K562 (cell line): ENCODE data around the gene ACBD3. TPM values are rescaled to one million over a fixed set of nuclear protein-coding genes. Genes with fewer than 3 reads are reported as not detected.
A peak's percentile ranks its signal among the peaks of the same experiment; 100 is the strongest.

Source experiments
- ARID1B ChIP-seq: fragments of 450-650 bp; IDR thresholded peaks from 2 replicates; pipeline ENCODE4 v1.6.1; 2016; ENCODE audit warnings: antibody characterized with exemption, mild to moderate bottlenecking, inconsistent platforms
- BRD4 ChIP-seq: fragments of 200-600 bp; sonication (generic); IDR thresholded peaks from 2 replicates; pipeline ENCODE4 v1.6.1; 2017; ENCODE audit warnings: inconsistent platforms
- COPS2 ChIP-seq: fragments of 450-650 bp; conservative IDR thresholded peaks from 2 replicates; pipeline ENCODE4 v1.6.1; 2016; ENCODE audit warnings: mild to moderate bottlenecking, moderate library complexity
- CREB1 ChIP-seq, 2 experiments: sonication (generic) in 1 of 2; formaldehyde crosslinking in 1 of 2; IDR thresholded peaks; 2 replicates each; pipeline versions ENCODE4 v1.6.1 to v1.8.0; 2012 to 2022; ENCODE audit warnings: inconsistent platforms in 1 of 2, mild to moderate bottlenecking in 1 of 2, missing genetic modification reagents in 1 of 2, moderate library complexity in 1 of 2
- EP300 ChIP-seq: IDR thresholded peaks from 2 replicates; pipeline ENCODE4 v1.6.1; 2012; ENCODE audit warnings: low read length, improper control_type of control experiment
- ETS2 ChIP-seq: IDR thresholded peaks from 2 replicates; pipeline ENCODE4 v1.6.1; 2016; ENCODE audit warnings: borderline replicate concordance, missing genetic modification characterization, mild to moderate bottlenecking, moderate library complexity, missing compliant biosample characterization; ENCODE audit not compliant: poor library complexity, severe bottlenecking
- ETV6 ChIP-seq, 3 experiments: fragments of 150-350 bp in 1 of 3; sonication (generic) in 1 of 3; formaldehyde crosslinking in 1 of 3; IDR thresholded peaks; 2 replicates each; pipeline versions ENCODE4 v1.6.1 to v1.8.0; 2014 to 2022; ENCODE audit warnings: borderline replicate concordance in 2 of 3, low read depth in 2 of 3, antibody characterized with exemption in 1 of 3, low read length in 1 of 3, mild to moderate bottlenecking in 1 of 3, missing genetic modification reagents in 1 of 3
- GABPB2 ChIP-seq: fragments of 250-450 bp; sonication (Bioruptor Pico); conservative IDR thresholded peaks from 2 replicates; pipeline ENCODE4 v1.5.1; 2021; ENCODE audit warnings: mild to moderate bottlenecking
- GATAD2B ChIP-seq: fragments of 450-650 bp; IDR thresholded peaks from 2 replicates; pipeline ENCODE4 v1.6.1; 2017; ENCODE audit warnings: mild to moderate bottlenecking, borderline replicate concordance
- KDM1A ChIP-seq, 2 experiments: fragments of 450-650 bp; IDR thresholded peaks; 2 replicates each; pipeline ENCODE4 v1.6.1; 2016; ENCODE audit warnings: mild to moderate bottlenecking in 2 of 2
- MAFK ChIP-seq: IDR thresholded peaks from 2 replicates; pipeline ENCODE4 v1.6.1; 2011; ENCODE audit warnings: low read length, improper control_type of control experiment
- NFIC ChIP-seq: fragments of 450-650 bp; IDR thresholded peaks from 2 replicates; pipeline ENCODE4 v1.6.1; 2017; ENCODE audit warnings: mild to moderate bottlenecking, inconsistent platforms
- NFXL1 ChIP-seq: fragments of 450-650 bp; formaldehyde crosslinking; IDR thresholded peaks from 2 replicates; pipeline ENCODE4 v1.4.0; 2021; ENCODE audit warnings: mild to moderate bottlenecking
- RBFOX2 ChIP-seq: fragments of 200-400 bp; formaldehyde crosslinking; IDR thresholded peaks from 2 replicates; pipeline ENCODE4 v1.6.1; 2017; ENCODE audit warnings: low read depth, mild to moderate bottlenecking, low read length, moderate library complexity
- SIN3B ChIP-seq: fragments of 450-650 bp; IDR thresholded peaks from 2 replicates; pipeline ENCODE4 v1.6.1; 2017; ENCODE audit warnings: low read depth, mild to moderate bottlenecking, moderate library complexity
- SMARCA4 ChIP-seq: fragments of 450-650 bp; IDR thresholded peaks from 2 replicates; pipeline ENCODE4 v1.6.1; 2016
- SNAPC5 ChIP-seq: fragments of 250-450 bp; sonication (Bioruptor Pico); IDR thresholded peaks from 2 replicates; pipeline ENCODE4 v1.8.0; 2021; ENCODE audit warnings: moderate library complexity, mild to moderate bottlenecking, inconsistent platforms
- TGIF2 ChIP-seq: sonication (generic); formaldehyde crosslinking; IDR thresholded peaks from 2 replicates; pipeline ENCODE4 v1.8.1; 2022; ENCODE audit warnings: mild to moderate bottlenecking, missing genetic modification reagents, moderate library complexity
- THRB ChIP-seq: fragments of 450-650 bp; formaldehyde crosslinking; conservative IDR thresholded peaks from 2 replicates; pipeline ENCODE4 v1.4.0; 2022; ENCODE audit warnings: mild to moderate bottlenecking, missing genetic modification characterization
- ZBTB2 ChIP-seq: fragments of 450-650 bp; IDR thresholded peaks from 2 replicates; pipeline ENCODE4 v1.6.1; 2016; ENCODE audit warnings: antibody characterized with exemption
- ZFP30 ChIP-seq: fragments of 250-450 bp; sonication (Bioruptor Pico); IDR thresholded peaks from 2 replicates; pipeline ENCODE4 v1.8.0; 2022; ENCODE audit warnings: moderate library complexity, mild to moderate bottlenecking, inconsistent platforms, borderline replicate concordance
- ZKSCAN8 ChIP-seq: fragments of 200-800 bp; sonication (Bioruptor generic); IDR thresholded peaks from 2 replicates; pipeline ENCODE4 v1.6.1; 2016; ENCODE audit warnings: missing genetic modification characterization, missing compliant biosample characterization
- ZNF239 ChIP-seq: fragments of 250-450 bp; sonication (Bioruptor Pico); IDR thresholded peaks from 2 replicates; pipeline ENCODE4 v1.4.0; 2020; ENCODE audit warnings: mild to moderate bottlenecking
- ZNF436 ChIP-seq: fragments of 250-450, 450-650 bp; sonication (Bioruptor Pico); formaldehyde crosslinking; IDR thresholded peaks from 2 replicates; pipeline ENCODE4 v1.7.0; 2020; ENCODE audit warnings: mild to moderate bottlenecking
- polyA plus RNA-seq, 8 experiments: library from polyadenylated mRNA; depleted of rRNA in 4 of 8; stranded (reverse) in 5 of 8; unstranded in 3 of 8; fragments of >200 nt; fragmentation: Nextera tagmentation in 2 of 8; fragmentation: Illumina TruSeq in 1 of 8; extraction: Ambion mirVana in 2 of 8; extraction: Trizol in 1 of 8; gene quantifications; 2 replicates each; pipeline versions ENCODE4 v1.2.1 to v1.2.3, GENCODE V29; 2011 to 2014; ENCODE audit warnings: inconsistent platforms in 1 of 8, missing spikeins in 1 of 8
- total RNA-seq, 7 experiments: library from RNA; depleted of rRNA in 6 of 7; stranded (reverse); fragments of >200 nt in 6 of 7; fragmentation: Illumina TruSeq in 2 of 7; extraction: Trizol in 2 of 7; gene quantifications; 2 replicates each; pipeline versions ENCODE4 v1.2.1 to v1.2.3, GENCODE V29; 2011 to 2021; ENCODE audit warnings: low replicate concordance in 1 of 7
- TF ChIP-seq, protein P1 (sequence below): sonication (generic); formaldehyde crosslinking; IDR thresholded peaks from 2 replicates; pipeline ENCODE4 v1.9.0; 2022; ENCODE audit warnings: mild to moderate bottlenecking, missing genetic modification reagents

Gene ACBD3
- total and polyA plus RNA-seq, 9 of the 15 experiments (the other 6 are each of a cell fraction or from before 2014, with no cell fraction given), result 11.1 to 36.7 (median 26.9) TPM

GRCh38 chr1:226110249-226111097 is 76.1 kb downstream of the ACBD3 start (continued):
- TF ChIP-seq COPS2 (no peak), ZFP30 (no peak), ARID1B (no peak), BRD4 (peak; percentile 32; the same call in 1 of the 2 replicates), CREB1 (IDR thresholded peaks at IDR 0.05) (no peak), CREB1 (CRISPR knock-in tag; IDR thresholded peaks at IDR 0.05) (no peak), NFXL1 (no peak), EP300 (no peak; the same call in 1 of the 2 replicates), RBFOX2 (peak; percentile 88), SIN3B (no peak), THRB (CRISPR knock-in tag) (no peak), SMARCA4 (no peak), GATAD2B (peak; percentile 57), ZNF436 (CRISPR knock-in tag) (no peak), KDM1A (IDR thresholded peaks at IDR 0.05) (no peak), ETS2 (tag) (no peak), ZKSCAN8 (CRISPR knock-in tag) (no peak; the same call in 1 of the 2 replicates), GABPB2 (no peak), MAFK (no peak), NFIC (peak; percentile 29; the same call in 1 of the 2 replicates), ZNF239 (CRISPR knock-in tag) (no peak), SNAPC5 (CRISPR knock-in tag) (no peak), TGIF2 (peak; percentile 50; the same call in 1 of the 2 replicates), ETV6 (IDR thresholded peaks at IDR 0.05; ENCODE audit: borderline replicate concordance in 1 of 2, low read depth in 2 of 2, low read length in 1 of 2) (0 out of 4 replicates have a peak, but pooled peaks of 1 of the 2 experiments have one; percentile 18), ETV6 (CRISPR knock-in tag; IDR thresholded peaks at IDR 0.05; ENCODE audit: borderline replicate concordance) (no peak), ZBTB2 (no peak)
- TF ChIP-seq, protein P1, sequence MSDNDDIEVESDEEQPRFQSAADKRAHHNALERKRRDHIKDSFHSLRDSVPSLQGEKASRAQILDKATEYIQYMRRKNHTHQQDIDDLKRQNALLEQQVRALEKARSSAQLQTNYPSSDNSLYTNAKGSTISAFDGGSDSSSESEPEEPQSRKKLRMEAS (CRISPR knock-in tag), result no peak; the same call in none of the 2 replicates
